HepG2 (cell line): ENCODE data around the gene NRL. TPM values are rescaled to one million over a fixed set of nuclear protein-coding genes. Genes with fewer than 3 reads are reported as not detected.

Experiments used
- BCL6 ChIP-seq: IDR thresholded peaks from 2 replicates; pipeline ENCODE4 v1.6.1; 2016; ENCODE audit warnings: missing genetic modification reagents, missing compliant biosample characterization
- NONO ChIP-seq, 2 experiments: fragments of 450-650 bp in 1 of 2; sonication (generic) in 1 of 2; formaldehyde crosslinking in 1 of 2; IDR thresholded peaks in 1 of 2; conservative IDR thresholded peaks in 1 of 2; 2 replicates each; pipeline versions ENCODE4 v1.6.1 to v1.8.0; 2017 to 2022; ENCODE audit warnings: mild to moderate bottlenecking in 1 of 2, missing genetic modification reagents in 1 of 2, moderate library complexity in 1 of 2
- REXO4 ChIP-seq: sonication (generic); formaldehyde crosslinking; IDR thresholded peaks from 2 replicates; pipeline ENCODE4 v1.8.0; 2022; ENCODE audit warnings: missing genetic modification reagents, mild to moderate bottlenecking, borderline replicate concordance
- ZNF292 ChIP-seq: sonication (generic); formaldehyde crosslinking; IDR thresholded peaks from 2 replicates; pipeline ENCODE4 v1.8.1; 2022; ENCODE audit warnings: mild to moderate bottlenecking, low read depth, missing genetic modification reagents, borderline replicate concordance
- ZNF441 ChIP-seq: sonication (generic); formaldehyde crosslinking; IDR thresholded peaks from 2 replicates; pipeline ENCODE4 v1.7.0; 2021; ENCODE audit warnings: missing genetic modification reagents, borderline replicate concordance
- polyA plus RNA-seq, 8 experiments: library from polyadenylated mRNA; depleted of rRNA in 3 of 8; stranded (reverse) in 7 of 8; unstranded in 1 of 8; fragments of >200 nt; fragmentation: Illumina TruSeq in 4 of 8; extraction: Trizol in 4 of 8; gene quantifications; 2 replicates each; pipeline versions ENCODE4 v1.2.1 to v1.2.3, GENCODE V29; 2011 to 2016; ENCODE audit warnings: low read depth in 4 of 8, missing spikeins in 1 of 8, mixed read lengths in 1 of 8; ENCODE audit not compliant: insufficient read depth in 1 of 8
- total RNA-seq, 5 experiments: library from RNA; depleted of rRNA; stranded (reverse); fragments of >200 nt; fragmentation: Illumina TruSeq; extraction: Trizol; gene quantifications; 2 replicates each; pipeline ENCODE4 v1.2.3, GENCODE V29; 2016; ENCODE audit warnings: low read depth in 1 of 5
- TF ChIP-seq, protein P1 (sequence below): sonication (generic); formaldehyde crosslinking; IDR thresholded peaks from 2 replicates; pipeline ENCODE4 v1.5.0; 2020; ENCODE audit warnings: mild to moderate bottlenecking, missing genetic modification reagents
- TF ChIP-seq, protein P2 (sequence below): sonication (generic); formaldehyde crosslinking; IDR thresholded peaks from 2 replicates; pipeline ENCODE4 v1.5.1; 2020; ENCODE audit warnings: mild to moderate bottlenecking, missing genetic modification reagents, borderline replicate concordance
- TF ChIP-seq, protein P3 (sequence below): sonication (generic); formaldehyde crosslinking; IDR thresholded peaks from 2 replicates; pipeline ENCODE4 v1.5.0; 2020; ENCODE audit warnings: missing genetic modification reagents
- TF ChIP-seq, protein P4 (sequence below): sonication (generic); formaldehyde crosslinking; IDR thresholded peaks from 2 replicates; pipeline ENCODE4 v1.5.1; 2020; ENCODE audit warnings: mild to moderate bottlenecking, missing genetic modification reagents, borderline replicate concordance

NRL gene
- total and polyA plus RNA-seq, 2 of the 13 experiments (the other 11 are each of a cell fraction or from before 2014, with no cell fraction given), result 2.5 to 4.7 TPM

DNA sequence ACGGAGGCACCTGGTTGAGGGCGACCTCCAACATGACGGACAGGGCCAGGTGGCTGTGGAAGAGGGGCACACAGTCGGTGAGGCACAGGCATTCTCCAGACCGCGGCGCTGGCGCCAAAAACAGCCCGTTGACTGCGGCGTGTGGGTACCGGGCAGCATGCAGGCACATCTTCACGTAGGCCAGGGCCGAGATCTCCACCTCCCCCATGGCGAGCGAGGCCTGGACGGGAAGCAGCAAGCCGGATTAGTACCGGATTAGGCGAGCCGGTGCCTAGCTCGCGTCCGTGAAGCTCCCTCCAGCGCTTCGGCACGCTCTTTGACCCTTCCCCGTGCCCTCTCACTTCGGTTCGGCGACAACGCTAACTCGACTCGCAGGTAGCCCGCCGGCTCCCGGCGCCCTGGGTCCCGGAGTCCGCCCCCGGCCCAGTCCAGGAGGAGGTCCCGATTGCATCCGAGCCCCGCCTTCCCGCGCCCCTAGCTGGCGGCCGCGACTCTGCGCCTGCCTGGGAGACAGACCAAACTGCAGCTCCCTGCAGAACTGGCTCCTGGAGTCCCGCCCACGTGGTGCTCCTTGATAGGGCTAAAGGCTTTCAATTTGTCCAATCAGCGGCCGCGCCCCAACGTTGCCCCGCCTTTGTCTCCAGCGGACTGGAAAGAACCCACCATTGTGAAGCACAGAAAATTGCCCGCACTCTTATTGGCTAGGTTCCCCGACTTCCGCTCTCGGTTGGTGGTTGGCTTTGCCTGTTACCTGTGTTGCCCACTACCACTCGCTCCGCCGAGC is 26.5 kb upstream of the NRL start, which contains the start of gene EMC9 (continued):
- TF ChIP-seq, protein P1, sequence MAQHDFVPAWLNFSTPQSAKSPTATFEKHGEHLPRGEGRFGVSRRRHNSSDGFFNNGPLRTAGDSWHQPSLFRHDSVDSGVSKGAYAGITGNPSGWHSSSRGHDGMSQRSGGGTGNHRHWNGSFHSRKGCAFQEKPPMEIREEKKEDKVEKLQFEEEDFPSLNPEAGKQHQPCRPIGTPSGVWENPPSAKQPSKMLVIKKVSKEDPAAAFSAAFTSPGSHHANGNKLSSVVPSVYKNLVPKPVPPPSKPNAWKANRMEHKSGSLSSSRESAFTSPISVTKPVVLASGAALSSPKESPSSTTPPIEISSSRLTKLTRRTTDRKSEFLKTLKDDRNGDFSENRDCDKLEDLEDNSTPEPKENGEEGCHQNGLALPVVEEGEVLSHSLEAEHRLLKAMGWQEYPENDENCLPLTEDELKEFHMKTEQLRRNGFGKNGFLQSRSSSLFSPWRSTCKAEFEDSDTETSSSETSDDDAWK, result no peak
- TF ChIP-seq NONO (IDR thresholded peaks at IDR 0.05) (no peak), NONO (CRISPR knock-in tag; conservative IDR thresholded peaks at IDR 0.05) (no peak), BCL6 (CRISPR knock-in tag) (no peak; the same call in 1 of the 2 replicates), REXO4 (peak; percentile 97), ZNF441 (peak; percentile 82), ZNF292 (CRISPR knock-in tag) (peak; percentile 80)
- TF ChIP-seq, protein P2, sequence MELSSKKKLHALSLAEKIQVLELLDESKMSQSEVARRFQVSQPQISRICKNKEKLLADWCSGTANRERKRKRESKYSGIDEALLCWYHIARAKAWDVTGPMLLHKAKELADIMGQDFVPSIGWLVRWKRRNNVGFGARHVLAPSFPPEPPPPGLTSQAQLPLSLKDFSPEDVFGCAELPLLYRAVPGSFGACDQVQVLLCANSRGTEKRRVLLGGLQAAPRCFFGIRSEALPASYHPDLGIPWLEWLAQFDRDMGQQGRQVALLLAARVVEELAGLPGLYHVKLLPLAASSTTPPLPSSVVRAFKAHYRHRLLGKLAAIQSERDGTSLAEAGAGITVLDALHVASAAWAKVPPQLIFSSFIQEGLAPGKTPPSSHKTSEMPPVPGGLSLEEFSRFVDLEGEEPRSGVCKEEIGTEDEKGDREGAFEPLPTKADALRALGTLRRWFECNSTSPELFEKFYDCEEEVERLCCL (CRISPR knock-in tag), result peak; percentile 96; the same call in 1 of the 2 replicates
- TF ChIP-seq, protein P3, sequence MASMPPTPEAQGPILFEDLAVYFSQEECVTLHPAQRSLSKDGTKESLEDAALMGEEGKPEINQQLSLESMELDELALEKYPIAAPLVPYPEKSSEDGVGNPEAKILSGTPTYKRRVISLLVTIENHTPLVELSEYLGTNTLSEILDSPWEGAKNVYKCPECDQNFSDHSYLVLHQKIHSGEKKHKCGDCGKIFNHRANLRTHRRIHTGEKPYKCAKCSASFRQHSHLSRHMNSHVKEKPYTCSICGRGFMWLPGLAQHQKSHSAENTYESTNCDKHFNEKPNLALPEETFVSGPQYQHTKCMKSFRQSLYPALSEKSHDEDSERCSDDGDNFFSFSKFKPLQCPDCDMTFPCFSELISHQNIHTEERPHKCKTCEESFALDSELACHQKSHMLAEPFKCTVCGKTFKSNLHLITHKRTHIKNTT (CRISPR knock-in tag), result 0 out of 2 replicates have a peak, but pooled peaks have one; percentile 15
- TF ChIP-seq, protein P4, sequence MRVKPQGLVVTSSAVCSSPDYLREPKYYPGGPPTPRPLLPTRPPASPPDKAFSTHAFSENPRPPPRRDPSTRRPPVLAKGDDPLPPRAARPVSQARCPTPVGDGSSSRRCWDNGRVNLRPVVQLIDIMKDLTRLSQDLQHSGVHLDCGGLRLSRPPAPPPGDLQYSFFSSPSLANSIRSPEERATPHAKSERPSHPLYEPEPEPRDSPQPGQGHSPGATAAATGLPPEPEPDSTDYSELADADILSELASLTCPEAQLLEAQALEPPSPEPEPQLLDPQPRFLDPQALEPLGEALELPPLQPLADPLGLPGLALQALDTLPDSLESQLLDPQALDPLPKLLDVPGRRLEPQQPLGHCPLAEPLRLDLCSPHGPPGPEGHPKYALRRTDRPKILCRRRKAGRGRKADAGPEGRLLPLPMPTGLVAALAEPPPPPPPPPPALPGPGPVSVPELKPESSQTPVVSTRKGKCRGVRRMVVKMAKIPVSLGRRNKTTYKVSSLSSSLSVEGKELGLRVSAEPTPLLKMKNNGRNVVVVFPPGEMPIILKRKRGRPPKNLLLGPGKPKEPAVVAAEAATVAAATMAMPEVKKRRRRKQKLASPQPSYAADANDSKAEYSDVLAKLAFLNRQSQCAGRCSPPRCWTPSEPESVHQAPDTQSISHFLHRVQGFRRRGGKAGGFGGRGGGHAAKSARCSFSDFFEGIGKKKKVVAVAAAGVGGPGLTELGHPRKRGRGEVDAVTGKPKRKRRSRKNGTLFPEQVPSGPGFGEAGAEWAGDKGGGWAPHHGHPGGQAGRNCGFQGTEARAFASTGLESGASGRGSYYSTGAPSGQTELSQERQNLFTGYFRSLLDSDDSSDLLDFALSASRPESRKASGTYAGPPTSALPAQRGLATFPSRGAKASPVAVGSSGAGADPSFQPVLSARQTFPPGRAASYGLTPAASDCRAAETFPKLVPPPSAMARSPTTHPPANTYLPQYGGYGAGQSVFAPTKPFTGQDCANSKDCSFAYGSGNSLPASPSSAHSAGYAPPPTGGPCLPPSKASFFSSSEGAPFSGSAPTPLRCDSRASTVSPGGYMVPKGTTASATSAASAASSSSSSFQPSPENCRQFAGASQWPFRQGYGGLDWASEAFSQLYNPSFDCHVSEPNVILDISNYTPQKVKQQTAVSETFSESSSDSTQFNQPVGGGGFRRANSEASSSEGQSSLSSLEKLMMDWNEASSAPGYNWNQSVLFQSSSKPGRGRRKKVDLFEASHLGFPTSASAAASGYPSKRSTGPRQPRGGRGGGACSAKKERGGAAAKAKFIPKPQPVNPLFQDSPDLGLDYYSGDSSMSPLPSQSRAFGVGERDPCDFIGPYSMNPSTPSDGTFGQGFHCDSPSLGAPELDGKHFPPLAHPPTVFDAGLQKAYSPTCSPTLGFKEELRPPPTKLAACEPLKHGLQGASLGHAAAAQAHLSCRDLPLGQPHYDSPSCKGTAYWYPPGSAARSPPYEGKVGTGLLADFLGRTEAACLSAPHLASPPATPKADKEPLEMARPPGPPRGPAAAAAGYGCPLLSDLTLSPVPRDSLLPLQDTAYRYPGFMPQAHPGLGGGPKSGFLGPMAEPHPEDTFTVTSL (CRISPR knock-in tag), result no peak
